Measurements from ENCODE around the gene CRHR2.

CRHR2 gene

GRCh38 chr7:30618080-30618676 is 64.1 kb downstream of the CRHR2 start:
- H3K4me3 ChIP-seq (ENCODE audit: low read length), result no peak overlapping the region
- TF ChIP-seq CTCF (IDR thresholded peaks at IDR 0.05; ENCODE audit: insufficient read depth, low read depth, low read length, missing control alignments), result no peak
- no peak for DNase-seq (ENCODE audit: low read depth)

GRCh38 chr7:30617359-30617758 is 64.9 kb downstream of the CRHR2 start:
- no peak for DNase-seq (ENCODE audit: low read depth)
- no peak overlapping the region for H3K4me3 ChIP-seq (ENCODE audit: low read length)
- TF ChIP-seq CTCF (IDR thresholded peaks at IDR 0.05; ENCODE audit: insufficient read depth, low read depth, low read length, missing control alignments), result no peak

GRCh38 chr7:30616318-30616717 is 65.9 kb downstream of the CRHR2 start:
- no peak for TF ChIP-seq CTCF (IDR thresholded peaks at IDR 0.05; ENCODE audit: insufficient read depth, low read depth, low read length, missing control alignments)
- no peak for DNase-seq (ENCODE audit: low read depth)
- no peak overlapping the region for H3K4me3 ChIP-seq (ENCODE audit: low read length)

GRCh38 chr7:30613366-30614325 is 68.6 kb downstream of the CRHR2 start:
- DNase-seq (ENCODE audit: low read depth), result peak; percentile 21
- no peak for TF ChIP-seq CTCF (IDR thresholded peaks at IDR 0.05; ENCODE audit: insufficient read depth, low read depth, low read length, missing control alignments)
- H3K4me3 ChIP-seq (ENCODE audit: low read length), result no peak overlapping the region

GRCh38 chr7:30612658-30613265 is 69.5 kb downstream of the CRHR2 start:
- no peak for TF ChIP-seq CTCF (IDR thresholded peaks at IDR 0.05; ENCODE audit: insufficient read depth, low read depth, low read length, missing control alignments)
- H3K4me3 ChIP-seq (ENCODE audit: low read length), result no peak overlapping the region
- DNase-seq (ENCODE audit: low read depth), result peak; percentile 88

GRCh38 chr7:30605832-30606231 is 76.4 kb downstream of the CRHR2 start:
- DNase-seq (ENCODE audit: low read depth), result no peak
- no peak overlapping the region for H3K4me3 ChIP-seq (ENCODE audit: low read length)
- no peak for TF ChIP-seq CTCF (IDR thresholded peaks at IDR 0.05; ENCODE audit: insufficient read depth, low read depth, low read length, missing control alignments)

Measured in epithelial cell of esophagus (primary cell).